HAP-1 (cell line): ENCODE data around the gene PDGFC.
A peak's percentile ranks its signal among the peaks of the same experiment; 100 is the strongest.

Experiments
- DNase-seq, 2 experiments: peaks; one replicate each; pipeline ENCODE4 v3.0.0-alpha.2; 2016 to 2020; ENCODE audit warnings: low spot score in 2 of 2
- H3K27me3 ChIP-seq: fragments of 250-450 bp; sonication (Bioruptor Pico); 2 replicates; pipeline ENCODE4 v1.5.1; 2020; ENCODE audit warnings: low read depth, mild to moderate bottlenecking, moderate library complexity
- H3K36me3 ChIP-seq: fragments of 250-450 bp; sonication (Bioruptor Pico); replicated peaks from 2 replicates; pipeline ENCODE4 v1.5.1; 2020; ENCODE audit warnings: mild to moderate bottlenecking
- H3K4me1 ChIP-seq: fragments of 250-450 bp; sonication (Bioruptor Pico); 2 replicates; pipeline ENCODE4 v1.5.1; 2020; ENCODE audit warnings: mild to moderate bottlenecking
- H3K4me3 ChIP-seq: fragments of 250-450 bp; sonication (Bioruptor Pico); 2 replicates; pipeline ENCODE4 v1.5.1; 2020; ENCODE audit warnings: mild to moderate bottlenecking, moderate library complexity
- H3K9me3 ChIP-seq: fragments of 250-450 bp; sonication (Bioruptor Pico); 2 replicates; pipeline ENCODE4 v1.5.1; 2020; ENCODE audit warnings: mild to moderate bottlenecking, moderate library complexity
- in situ Hi-C: fragments of 300-500 bp; cut with MboI; formaldehyde crosslinking; loops from 3 replicates; pipeline ENCODE4 v1.14.3; 2020; ENCODE audit warnings: low sequenced_read_pairs, inconsistent platforms, mixed read lengths

Gene PDGFC

DNA sequence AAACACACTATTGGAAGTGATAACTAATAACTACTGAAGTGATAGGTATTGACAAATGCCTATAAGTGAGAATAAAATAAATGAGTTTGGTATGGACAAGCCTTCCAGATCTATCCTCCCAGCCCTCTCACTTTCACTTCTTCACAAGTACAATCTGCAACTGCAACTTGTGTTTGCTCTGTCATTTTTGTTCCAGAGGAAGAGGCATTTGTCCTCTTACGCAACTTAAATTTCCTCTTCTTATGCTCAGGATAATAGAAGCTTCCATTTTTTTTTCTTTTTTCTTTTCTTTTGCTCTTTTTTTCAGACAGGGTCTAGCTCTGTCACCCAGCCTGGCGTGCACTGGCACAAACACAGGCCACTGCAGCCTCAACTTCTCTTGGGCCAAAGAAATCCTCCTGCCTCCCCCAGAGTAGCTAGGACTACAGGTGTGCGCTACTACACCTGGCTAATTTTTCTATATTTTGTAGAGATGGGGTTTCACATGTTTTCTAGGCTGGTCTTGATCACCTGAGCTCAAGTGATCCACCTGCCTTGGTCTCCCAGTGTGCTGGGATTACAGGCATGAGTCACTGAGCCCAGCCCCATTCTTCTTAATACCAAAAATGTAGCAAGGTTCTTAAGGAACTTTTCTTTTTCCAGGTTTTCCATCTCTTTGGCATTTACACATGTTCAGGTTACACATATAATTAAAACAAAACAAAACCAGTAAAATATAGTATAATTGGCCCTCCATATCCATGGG lies 73.1 kb downstream of the PDGFC start:
- no peaks in the 10 kb centered on the region for H3K4me1 ChIP-seq
- in situ Hi-C loops: no loop called here
- no peaks in the 10 kb centered on the region for H3K27me3 ChIP-seq
- H3K9me3 ChIP-seq: no peaks in the 10 kb centered on the region
- no peak for DNase-seq
- H3K36me3 ChIP-seq: no peaks in the 10 kb centered on the region
- H3K4me3 ChIP-seq: no peak overlapping the region

DNA sequence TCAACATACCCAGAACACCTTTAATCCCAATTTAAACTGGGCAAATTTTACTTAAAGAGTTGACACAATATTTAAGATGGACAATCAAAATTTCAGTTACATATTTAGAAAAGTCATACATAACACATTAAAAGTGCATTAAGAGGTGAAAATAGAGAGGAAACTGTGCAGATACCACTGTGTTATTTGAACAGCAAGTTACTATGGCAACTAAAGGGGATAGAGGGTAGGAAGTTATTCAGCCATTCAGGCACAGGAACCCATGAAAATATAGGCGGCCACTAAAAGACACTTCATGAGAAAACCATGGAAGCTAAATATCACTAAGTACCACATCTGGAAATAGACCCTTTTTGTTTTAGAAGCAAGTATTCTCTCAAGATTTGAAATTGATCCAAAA lies 75.1 kb downstream of the PDGFC start:
- no peaks in the 10 kb centered on the region for H3K4me1 ChIP-seq
- H3K27me3 ChIP-seq: no peaks in the 10 kb centered on the region
- no peak for DNase-seq
- in situ Hi-C loops: no loop called here
- no peaks in the 10 kb centered on the region for H3K36me3 ChIP-seq
- H3K4me3 ChIP-seq: no peak overlapping the region
- no peaks in the 10 kb centered on the region for H3K9me3 ChIP-seq

DNA sequence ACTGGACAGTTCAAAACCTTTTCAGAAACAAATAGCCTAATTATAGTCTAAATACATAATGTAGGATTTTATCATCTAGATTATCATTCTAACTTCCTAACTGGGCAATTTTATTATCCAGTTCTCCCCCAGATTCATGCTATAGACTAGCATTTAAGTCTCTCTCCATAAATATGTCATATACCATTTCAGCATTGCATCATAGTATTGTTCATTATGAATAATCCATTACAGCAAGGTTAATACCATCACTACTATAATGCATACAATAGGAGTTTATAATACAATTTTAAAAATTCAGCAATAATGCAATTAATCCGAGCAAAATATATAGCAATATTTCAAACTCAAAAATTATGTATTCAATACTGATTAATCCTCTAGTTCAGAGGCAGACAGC lies 77.4 kb downstream of the PDGFC start:
- H3K27me3 ChIP-seq: no peaks in the 10 kb centered on the region
- in situ Hi-C loops: no loop called here
- H3K4me3 ChIP-seq: no peak overlapping the region
- DNase-seq: no peak
- peaks cover 6% of the 10 kb centered on the region for H3K4me1 ChIP-seq
- no peaks in the 10 kb centered on the region for H3K9me3 ChIP-seq
- no peaks in the 10 kb centered on the region for H3K36me3 ChIP-seq

DNA sequence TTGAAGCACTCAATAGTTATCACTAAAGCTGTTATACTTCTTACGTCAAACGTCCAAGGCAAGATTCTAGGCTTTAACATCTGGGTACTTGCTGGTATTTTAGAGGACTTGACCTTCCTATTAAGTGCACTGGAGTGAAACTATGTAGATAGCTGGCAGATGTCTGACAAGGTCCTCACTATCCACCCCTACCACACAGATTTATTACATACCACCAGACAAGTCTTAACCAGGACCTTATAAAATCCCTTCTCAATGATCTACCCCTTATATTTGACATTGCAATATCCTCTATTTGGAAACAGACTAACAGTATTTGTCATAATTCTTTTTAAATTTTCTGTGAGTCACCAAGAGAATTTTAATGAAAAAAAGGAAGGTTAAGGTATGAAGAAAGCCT lies 78.8 kb downstream of the PDGFC start:
- Histone ChIP-seq H3K27me3 (no peaks in the 10 kb centered on the region), H3K9me3 (no peaks in the 10 kb centered on the region), H3K4me3 (no peak overlapping the region), H3K4me1 (peaks cover 7% of the 10 kb centered on the region), H3K36me3 (no peaks in the 10 kb centered on the region)
- in situ Hi-C loops: no loop called here
- no peak for DNase-seq

DNA sequence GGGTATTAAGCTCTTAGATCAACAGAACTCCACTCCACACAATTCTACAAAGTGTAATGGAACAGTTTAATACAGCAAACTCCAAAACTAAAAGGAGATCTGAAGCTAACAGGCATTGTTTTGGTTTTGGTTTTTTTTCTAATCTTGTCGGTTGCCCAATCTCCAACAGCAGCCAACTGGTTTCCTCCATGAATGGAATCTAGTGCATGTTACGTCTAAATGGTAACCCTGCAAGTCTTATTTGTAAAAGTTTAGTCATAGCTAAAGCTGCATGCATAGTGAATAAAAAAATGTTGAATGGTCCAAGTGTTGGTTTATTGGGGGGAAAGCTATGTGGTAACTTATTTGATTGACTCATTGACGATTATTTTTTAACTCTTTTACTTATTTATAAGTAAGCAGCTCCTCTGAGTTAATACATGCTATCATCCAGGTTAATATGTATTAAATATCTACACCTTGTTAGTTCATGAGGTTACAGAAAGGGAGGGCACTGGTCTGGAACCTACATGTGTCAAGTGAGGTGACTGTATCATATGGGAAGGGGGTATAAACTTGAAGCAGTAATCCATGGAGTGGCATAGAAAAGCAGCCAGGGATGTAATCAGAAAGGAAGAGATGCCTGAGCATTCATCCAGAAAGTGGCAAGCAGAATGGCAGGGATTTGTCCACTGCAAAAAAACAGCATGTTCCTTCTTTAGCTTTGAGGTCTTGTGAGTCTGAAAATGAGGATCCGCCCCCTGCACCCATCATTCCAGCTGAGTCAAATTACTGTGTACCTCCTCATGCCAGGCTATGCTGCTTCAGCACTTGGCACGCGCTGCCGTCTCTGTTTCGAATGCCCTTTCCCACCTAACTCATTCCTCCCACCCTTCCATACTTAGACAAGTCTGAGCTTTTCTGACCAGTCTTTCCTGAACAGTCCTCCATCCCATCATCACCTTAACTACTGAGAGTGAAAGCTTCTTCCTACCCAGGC lies 81.7 kb downstream of the PDGFC start:
- Histone ChIP-seq H3K36me3 (no peaks in the 10 kb centered on the region), H3K4me1 (peaks cover 7% of the 10 kb centered on the region), H3K9me3 (no peaks in the 10 kb centered on the region; the same call in 1 of the 2 replicates), H3K27me3 (no peaks in the 10 kb centered on the region), H3K4me3 (no peak overlapping the region)
- in situ Hi-C loops: no loop called here
- DNase-seq: peak in 1 of 2 experiments; percentile 43

DNA sequence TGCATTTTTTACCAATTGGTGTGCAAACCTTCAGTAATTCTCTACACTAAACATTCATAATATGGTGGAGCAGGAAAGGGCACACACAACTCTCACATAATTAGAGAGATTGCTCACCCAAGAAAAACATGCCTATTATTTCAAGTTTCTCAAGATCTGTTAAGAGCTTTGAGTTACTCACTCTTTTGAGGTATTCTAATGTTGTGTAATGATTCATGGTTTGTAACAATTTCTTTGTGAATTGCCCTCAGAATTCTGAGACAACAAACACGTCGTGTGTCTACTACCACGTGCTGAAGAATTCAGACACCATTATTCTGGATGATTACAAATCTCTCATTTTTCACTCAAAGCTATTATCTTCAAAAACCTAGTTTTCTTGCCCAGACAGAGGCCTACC lies 82.8 kb downstream of the PDGFC start:
- H3K36me3 ChIP-seq: no peaks in the 10 kb centered on the region
- H3K4me3 ChIP-seq: no peak overlapping the region
- no peaks in the 10 kb centered on the region; the same call in 1 of the 2 replicates for H3K9me3 ChIP-seq
- H3K4me1 ChIP-seq: peaks cover 7% of the 10 kb centered on the region
- no peaks in the 10 kb centered on the region for H3K27me3 ChIP-seq
- no peak for DNase-seq
- in situ Hi-C loops: no loop called here

DNA sequence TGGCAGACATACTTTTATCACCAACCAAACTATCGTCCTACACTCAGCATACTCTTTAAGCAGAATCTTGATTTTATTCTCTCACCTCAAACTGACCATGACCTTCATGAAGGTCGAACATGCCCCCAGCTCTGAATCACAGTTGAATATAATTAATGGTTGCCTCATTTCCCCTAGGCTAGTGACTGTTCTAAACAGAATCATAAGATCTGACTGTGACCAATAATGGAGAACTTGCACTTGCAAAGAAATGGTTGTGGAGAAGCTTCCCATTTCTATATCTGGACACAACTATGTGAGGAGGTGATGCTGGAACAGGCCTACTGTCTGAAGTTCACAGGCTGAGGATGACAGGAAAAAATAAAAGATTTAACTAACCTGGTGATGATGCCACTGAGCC lies 85.1 kb downstream of the PDGFC start:
- Histone ChIP-seq H3K27me3 (no peaks in the 10 kb centered on the region), H3K4me1 (peaks cover 7% of the 10 kb centered on the region), H3K4me3 (no peak overlapping the region), H3K9me3 (no peaks in the 10 kb centered on the region; the same call in 1 of the 2 replicates), H3K36me3 (no peaks in the 10 kb centered on the region)
- no peak for DNase-seq
- in situ Hi-C loops: no loop called here

DNA sequence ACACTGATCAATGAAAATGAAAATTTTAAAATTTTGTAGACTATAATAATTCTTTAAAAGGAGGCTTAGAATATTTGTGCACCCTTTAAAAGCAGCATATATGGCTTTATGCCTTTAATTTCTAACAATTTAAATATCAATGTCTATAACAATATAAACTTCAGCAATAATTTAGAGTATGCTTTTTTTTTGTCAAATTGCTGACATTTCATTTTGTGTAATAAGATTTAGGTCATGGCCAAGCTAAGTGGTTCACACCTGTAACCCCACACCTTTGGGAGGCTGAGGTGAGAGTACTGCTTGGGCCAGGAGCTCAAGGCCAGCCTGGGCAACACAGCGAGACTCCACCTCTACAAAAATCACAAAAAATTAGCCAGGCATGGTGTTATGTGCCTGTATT lies 86.2 kb downstream of the PDGFC start:
- Histone ChIP-seq H3K27me3 (no peaks in the 10 kb centered on the region), H3K9me3 (no peaks in the 10 kb centered on the region; the same call in 1 of the 2 replicates), H3K36me3 (no peaks in the 10 kb centered on the region), H3K4me3 (no peak overlapping the region), H3K4me1 (peaks cover 7% of the 10 kb centered on the region)
- in situ Hi-C loops: no loop called here
- no peak for DNase-seq

DNA sequence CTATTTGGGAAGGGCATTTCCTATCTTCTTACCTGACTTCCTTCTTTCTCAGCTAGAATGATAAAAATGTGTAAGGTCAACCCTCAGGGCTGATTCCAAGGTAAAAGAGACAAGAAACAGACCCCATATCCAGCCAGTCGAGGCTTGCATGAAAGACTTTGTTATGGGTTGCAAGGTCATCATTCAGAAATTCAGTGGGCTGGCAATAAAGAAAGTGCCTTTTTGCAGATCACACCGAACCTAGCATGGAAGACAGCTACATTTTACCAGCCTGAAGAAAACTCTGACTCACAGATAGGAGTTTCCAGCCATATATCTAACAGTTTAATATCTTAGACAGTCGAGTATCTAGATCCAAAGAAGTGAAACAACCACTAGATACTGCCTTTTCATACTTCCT lies 87.4 kb downstream of the PDGFC start:
- Histone ChIP-seq H3K27me3 (no peaks in the 10 kb centered on the region), H3K9me3 (no peaks in the 10 kb centered on the region; the same call in 1 of the 2 replicates), H3K36me3 (no peaks in the 10 kb centered on the region), H3K4me3 (no peak overlapping the region), H3K4me1 (peaks cover 3% of the 10 kb centered on the region; the same call in 1 of the 2 replicates)
- no peak for DNase-seq
- in situ Hi-C loops: no loop called here

DNA sequence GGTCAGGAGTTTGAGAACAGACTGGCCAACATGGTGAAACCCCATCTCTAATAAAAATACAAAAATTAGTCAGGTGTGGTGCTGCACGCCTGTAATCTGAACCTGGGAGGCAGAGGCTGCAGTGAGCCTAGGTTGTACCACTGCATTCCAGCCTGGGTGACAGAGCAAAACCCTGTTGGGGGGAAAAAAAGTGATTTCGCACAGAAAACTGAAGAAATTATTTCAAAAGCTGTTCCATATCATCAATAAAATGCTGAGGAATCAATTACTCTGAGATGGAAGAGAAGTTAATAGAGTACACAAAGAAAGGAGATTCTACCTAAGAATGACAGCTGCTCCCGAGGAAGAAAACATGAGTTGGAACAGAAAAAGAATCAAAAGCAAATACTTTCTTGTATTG lies 95.9 kb downstream of the PDGFC start:
- in situ Hi-C loops: no loop called here

DNA sequence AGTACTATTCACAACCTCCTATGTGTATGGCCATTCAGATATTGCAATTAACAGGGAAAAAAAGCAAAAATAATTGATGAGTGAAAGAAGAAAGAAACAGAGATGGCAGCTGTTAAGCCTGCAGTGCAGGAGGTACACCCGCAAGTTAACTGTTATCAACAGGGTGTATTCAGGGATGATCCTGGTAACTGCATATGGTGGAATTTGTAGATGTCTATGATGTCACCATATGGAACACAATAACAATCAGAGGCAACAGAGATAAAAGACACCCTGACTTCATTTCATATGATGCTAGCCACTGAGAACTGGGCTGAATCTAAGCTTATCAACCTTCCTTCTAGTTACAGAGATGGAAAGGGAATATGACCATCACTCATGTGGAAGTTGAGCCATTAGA lies 96.5 kb downstream of the PDGFC start:
- in situ Hi-C loops: no loop called here

More for the DNA sequence above, 95.9 kb downstream of the PDGFC start:
- H3K4me1 ChIP-seq: peaks cover 8% of the 10 kb centered on the region
- H3K27me3 ChIP-seq: no peaks in the 10 kb centered on the region
- no peak for DNase-seq
- H3K9me3 ChIP-seq: no peaks in the 10 kb centered on the region
- H3K4me3 ChIP-seq: no peak overlapping the region
- no peaks in the 10 kb centered on the region for H3K36me3 ChIP-seq

DNA sequence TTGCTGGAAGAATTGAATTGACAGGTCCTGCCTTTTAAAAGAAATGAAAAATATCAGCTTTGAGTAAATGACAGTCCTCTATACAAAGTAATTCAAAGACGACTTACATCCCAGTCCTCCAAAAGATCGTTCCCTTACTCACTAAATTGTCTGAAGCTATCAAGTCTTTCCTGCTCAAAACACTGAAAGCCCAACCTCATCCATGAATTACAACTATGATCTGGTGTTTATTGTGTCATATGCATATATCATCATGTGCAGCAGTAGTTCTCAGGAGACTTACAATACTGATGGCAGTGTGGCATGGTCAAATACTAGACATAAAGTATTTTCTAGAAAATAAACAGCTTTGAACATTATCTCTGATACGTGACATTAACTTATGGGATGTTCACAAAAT lies 97.8 kb downstream of the PDGFC start:
- H3K9me3 ChIP-seq: no peaks in the 10 kb centered on the region
- in situ Hi-C loops: no loop called here
- H3K4me1 ChIP-seq: peaks cover 13% of the 10 kb centered on the region
- no peaks in the 10 kb centered on the region for H3K27me3 ChIP-seq
- DNase-seq: no peak
- H3K36me3 ChIP-seq: no peaks in the 10 kb centered on the region
- H3K4me3 ChIP-seq: no peak overlapping the region

More for the DNA sequence above, 96.5 kb downstream of the PDGFC start:
- Histone ChIP-seq H3K9me3 (no peaks in the 10 kb centered on the region), H3K27me3 (no peaks in the 10 kb centered on the region), H3K36me3 (no peaks in the 10 kb centered on the region), H3K4me1 (peaks cover 14% of the 10 kb centered on the region), H3K4me3 (no peak overlapping the region)
- no peak for DNase-seq

DNA sequence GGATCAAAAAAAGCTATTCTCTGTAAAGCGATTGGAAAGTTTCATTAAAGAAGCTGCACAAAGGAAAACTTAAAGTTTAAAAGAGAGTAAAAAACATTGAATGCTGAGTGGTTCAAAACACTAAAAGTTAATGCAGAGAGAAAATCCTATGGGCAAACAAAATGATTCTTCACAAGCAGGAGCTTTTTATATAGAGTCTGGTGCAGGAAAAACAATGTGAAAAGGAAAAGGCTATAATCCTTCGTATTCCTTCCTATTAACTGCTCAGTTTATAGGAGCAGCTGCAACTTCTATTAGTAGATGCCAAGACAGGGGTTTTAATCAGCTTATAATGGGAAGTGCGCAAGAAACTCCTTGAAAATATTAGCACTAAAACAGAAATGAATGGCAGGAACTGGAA lies 100.7 kb downstream of the PDGFC start:
- no peaks in the 10 kb centered on the region for H3K9me3 ChIP-seq
- in situ Hi-C loops: no loop called here
- peaks cover 13% of the 10 kb centered on the region for H3K4me1 ChIP-seq
- DNase-seq: peak in 1 of 2 experiments; percentile 97
- H3K27me3 ChIP-seq: no peaks in the 10 kb centered on the region
- H3K4me3 ChIP-seq: no peak overlapping the region
- no peaks in the 10 kb centered on the region for H3K36me3 ChIP-seq

DNA sequence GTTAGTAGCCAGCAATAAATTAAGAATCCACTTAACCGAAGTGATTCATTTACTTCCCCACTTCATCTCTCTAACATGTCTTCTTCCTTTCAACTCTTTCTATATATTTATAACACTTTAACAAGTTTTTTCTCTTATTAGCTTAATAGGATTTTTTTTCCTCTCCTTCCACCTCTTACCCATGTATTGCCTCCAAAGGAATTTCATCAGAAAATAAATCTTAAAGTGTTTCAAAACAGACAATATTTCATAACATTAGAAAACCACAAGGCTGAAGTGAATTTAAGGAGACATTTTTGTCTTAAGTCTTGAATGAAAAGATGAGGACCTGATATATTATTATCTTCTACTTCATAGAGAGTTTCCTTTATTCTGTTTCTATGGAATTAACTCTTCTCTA lies 101.5 kb downstream of the PDGFC start:
- Histone ChIP-seq H3K9me3 (no peaks in the 10 kb centered on the region), H3K4me1 (peaks cover 13% of the 10 kb centered on the region), H3K4me3 (no peak overlapping the region), H3K36me3 (no peaks in the 10 kb centered on the region), H3K27me3 (no peaks in the 10 kb centered on the region)
- DNase-seq: no peak
- in situ Hi-C loops: no loop called here
